Endodermal cell (in vitro differentiated cells): ENCODE measurements around the gene FAM81A. TPM values are rescaled to one million over a fixed set of nuclear protein-coding genes. Genes with fewer than 3 reads are reported as not detected.
"Not testable (repeated sequence)": the region's sequence is repeated elsewhere in the genome, so short reads cannot be mapped to it uniquely, and the experiment has no call there.

Experiments used
- DNase-seq: peaks from one replicate; pipeline ENCODE4 v3.0.0-alpha.2; 2017
- H3K27ac ChIP-seq: 2 replicates; pipeline ENCODE4 v1.5.1; 2013; ENCODE audit warnings: mild to moderate bottlenecking, low read depth, low read length, moderate library complexity
- H3K27me3 ChIP-seq: 2 replicates; pipeline ENCODE4 v1.6.1; 2013; ENCODE audit warnings: mild to moderate bottlenecking, low read length, moderate library complexity; ENCODE audit not compliant: insufficient read depth, control insufficient read depth, poor library complexity, severe bottlenecking
- H3K36me3 ChIP-seq: 2 replicates; pipeline ENCODE4 v1.7.0; 2013; ENCODE audit warnings: mild to moderate bottlenecking, low read length, moderate library complexity; ENCODE audit not compliant: control insufficient read depth, insufficient read depth
- H3K4me1 ChIP-seq: one replicate; pipeline ENCODE4 v1.7.0; 2013; ENCODE audit warnings: low read length; ENCODE audit not compliant: control insufficient read depth, insufficient read depth
- H3K4me3 ChIP-seq: 2 replicates; pipeline ENCODE4 v1.5.1; 2013; ENCODE audit warnings: mild to moderate bottlenecking, low read length, moderate library complexity
- H3K9ac ChIP-seq: 2 replicates; pipeline ENCODE4 v1.6.1; 2013; ENCODE audit warnings: mild to moderate bottlenecking, low read length, moderate library complexity; ENCODE audit not compliant: poor library complexity, severe bottlenecking; ENCODE audit errors: extremely low read depth
- H3K9me3 ChIP-seq: 2 replicates; pipeline ENCODE4 v1.6.1; 2013; ENCODE audit warnings: mild to moderate bottlenecking, low read length, moderate library complexity; ENCODE audit not compliant: control insufficient read depth
- H3K27ac Mint-ChIP-seq: 2 replicates; pipeline ENCODE4 v1.8.0; 2020; ENCODE audit warnings: mixed read lengths
- H3K27me3 Mint-ChIP-seq: 2 replicates; pipeline ENCODE4 v1.8.0; 2021; ENCODE audit warnings: mild to moderate bottlenecking, mixed read lengths; ENCODE audit not compliant: insufficient read depth
- H3K36me3 Mint-ChIP-seq: 2 replicates; pipeline ENCODE4 v1.8.0; 2020; ENCODE audit warnings: low read depth, mixed read lengths
- H3K4me1 Mint-ChIP-seq: 2 replicates; pipeline ENCODE4 v1.8.0; 2020; ENCODE audit warnings: mixed read lengths
- H3K4me3 Mint-ChIP-seq: 2 replicates; pipeline ENCODE4 v1.8.0; 2020; ENCODE audit warnings: mild to moderate bottlenecking, moderate library complexity, mixed read lengths
- H3K9me3 Mint-ChIP-seq: 2 replicates; pipeline ENCODE4 v1.8.0; 2020; ENCODE audit warnings: mild to moderate bottlenecking, mixed read lengths
- CTCF ChIP-seq: fragments of 200-600 bp; sonication (generic); conservative IDR thresholded peaks from 2 replicates; pipeline ENCODE4 v1.5.0; 2021; ENCODE audit warnings: antibody characterized with exemption, mild to moderate bottlenecking
- WGBS, 2 experiments: methylation state at CpG; one replicate each; pipeline versions ENCODE4 v1.1.5 to v1.1.7; 2013; ENCODE audit warnings: missing lambda C conversion rate in 2 of 2, mixed read lengths in 1 of 2; ENCODE audit not compliant: insufficient coverage in 1 of 2, insufficient read length in 1 of 2; 5-methylcytosine and 5-hydroxymethylcytosine counted together
- total RNA-seq, 2 donors: library from RNA; stranded (reverse); fragmentation: NEBNext Ultra II Directional in 1 of 2; extraction: Animal tissue kit (Norgen Biotek cat#: 25700) in 1 of 2; gene quantifications; 2 replicates in 1 of 2; 3 replicates in 1 of 2; pipeline ENCODE4 v1.2.1, GENCODE V29; 2021

The FAM81A gene
- total RNA-seq, 2 donors from 2014 or later, result 0.35 to 0.88 TPM

- 78% methylated on average over 1 of the region's 1 CpG; no CpG with 5 or more reads in 1 of the 2 experiments for WGBS, 2 experiments
- no peak for DNase-seq
- Histone ChIP-seq H3K36me3 (no peaks in the 10 kb centered on the region), H3K9ac (no peak overlapping the region), H3K27me3 (no peaks in the 10 kb centered on the region), H3K9me3 (no peaks in the 10 kb centered on the region), H3K4me1 (no peaks in the 10 kb centered on the region), H3K4me3 (no peak overlapping the region), H3K27ac (no peak overlapping the region)
- TF ChIP-seq CTCF, result no peak
- Mint-ChIP-seq H3K27ac (no peak overlapping the region), H3K9me3 (no peaks in the 10 kb centered on the region), H3K27me3 (peaks cover 28% of the 10 kb centered on the region), H3K4me1 (peaks cover 17% of the 10 kb centered on the region), H3K4me3 (no peak overlapping the region), H3K36me3 (no peaks in the 10 kb centered on the region)
Observed at GRCh38 chr15:59398220-59398619, 39.8 kb upstream of the FAM81A start.

- peaks cover 42% of the 10 kb centered on the region for H3K27me3 Mint-ChIP-seq
- Histone ChIP-seq H3K9ac (no peak overlapping the region), H3K27ac (no peak overlapping the region), H3K36me3 (no peaks in the 10 kb centered on the region), H3K4me3 (no peak overlapping the region), H3K27me3 (no peaks in the 10 kb centered on the region), H3K4me1 (no peaks in the 10 kb centered on the region), H3K9me3 (no peaks in the 10 kb centered on the region)
- H3K4me3 Mint-ChIP-seq, result no peak overlapping the region
- WGBS, 2 experiments, result 90 to 100% methylated on average over 5 to 7 of the region's 7 CpGs
- no peak for TF ChIP-seq CTCF
- no peak overlapping the region for H3K27ac Mint-ChIP-seq
- no peak for DNase-seq
- H3K4me1 Mint-ChIP-seq, result peaks cover 17% of the 10 kb centered on the region
- H3K36me3 Mint-ChIP-seq, result no peaks in the 10 kb centered on the region
- no peaks in the 10 kb centered on the region for H3K9me3 Mint-ChIP-seq
Observed at GRCh38 chr15:59399465-59400102, 38.4 kb upstream of the FAM81A start.

GRCh38 chr15:59400103-59400813 is 37.7 kb upstream of the FAM81A start:
- H3K36me3 ChIP-seq, result no peaks in the 10 kb centered on the region
- H3K4me3 ChIP-seq, result no peak overlapping the region
- Mint-ChIP-seq H3K27me3 (peaks cover 47% of the 10 kb centered on the region), H3K4me1 (peaks cover 17% of the 10 kb centered on the region), H3K27ac (no peak overlapping the region), H3K36me3 (no peaks in the 10 kb centered on the region), H3K4me3 (no peak overlapping the region), H3K9me3 (no peaks in the 10 kb centered on the region)
- DNase-seq, result peak; percentile 54
- no peak for TF ChIP-seq CTCF
- no peaks in the 10 kb centered on the region for H3K4me1 ChIP-seq
- WGBS, 2 experiments, result 89% methylated on average over 12 to 13 of the region's 13 CpGs
- H3K27me3 ChIP-seq, result no peaks in the 10 kb centered on the region
- no peak overlapping the region for H3K27ac ChIP-seq
- no peak overlapping the region for H3K9ac ChIP-seq
- no peaks in the 10 kb centered on the region for H3K9me3 ChIP-seq

- not testable (repeated sequence) for H3K4me3 Mint-ChIP-seq, H3K27ac Mint-ChIP-seq, H3K9ac ChIP-seq, H3K4me1 ChIP-seq, H3K9me3 ChIP-seq, H3K27me3 ChIP-seq, H3K36me3 Mint-ChIP-seq, H3K9me3 Mint-ChIP-seq, DNase-seq, H3K4me3 ChIP-seq, H3K27ac ChIP-seq, H3K36me3 ChIP-seq
- 87 to 92% methylated on average over 10 of the region's 10 CpGs for WGBS, 2 experiments
- peaks cover 17% of the 10 kb centered on the region for H3K4me1 Mint-ChIP-seq
- peaks cover 53% of the 10 kb centered on the region for H3K27me3 Mint-ChIP-seq
Observed at GRCh38 chr15:59401051-59401823, 36.7 kb upstream of the FAM81A start.
